GM15510 (cell line): ENCODE results near the gene TMEM184A.

ENCODE experiments used
- POLR2A ChIP-seq: IDR thresholded peaks from 3 replicates; pipeline ENCODE4 v1.6.1; 2011; ENCODE audit warnings: borderline replicate concordance; ENCODE audit not compliant: insufficient read length; ENCODE audit errors: extremely low read depth

Gene TMEM184A

DNA sequence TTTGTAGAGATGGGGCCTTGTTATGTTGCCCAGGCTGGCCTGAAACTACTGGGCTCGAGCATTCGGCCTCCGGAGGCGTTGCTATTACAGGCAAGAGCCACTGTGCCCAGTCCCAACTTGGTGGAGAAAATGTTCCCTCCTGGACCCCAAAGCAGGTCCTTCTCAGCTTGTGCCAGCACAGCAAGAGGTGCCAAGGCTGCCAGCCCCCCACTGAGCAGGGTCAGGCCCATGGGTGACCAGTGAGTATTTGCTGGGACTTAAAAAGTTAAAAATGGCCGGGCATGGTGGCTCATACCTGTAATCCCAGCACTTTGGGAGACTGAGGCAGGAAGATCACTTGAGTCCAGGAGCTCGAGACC, 20.9 kb downstream of the TMEM184A start:
- no peak for TF ChIP-seq POLR2A

DNA sequence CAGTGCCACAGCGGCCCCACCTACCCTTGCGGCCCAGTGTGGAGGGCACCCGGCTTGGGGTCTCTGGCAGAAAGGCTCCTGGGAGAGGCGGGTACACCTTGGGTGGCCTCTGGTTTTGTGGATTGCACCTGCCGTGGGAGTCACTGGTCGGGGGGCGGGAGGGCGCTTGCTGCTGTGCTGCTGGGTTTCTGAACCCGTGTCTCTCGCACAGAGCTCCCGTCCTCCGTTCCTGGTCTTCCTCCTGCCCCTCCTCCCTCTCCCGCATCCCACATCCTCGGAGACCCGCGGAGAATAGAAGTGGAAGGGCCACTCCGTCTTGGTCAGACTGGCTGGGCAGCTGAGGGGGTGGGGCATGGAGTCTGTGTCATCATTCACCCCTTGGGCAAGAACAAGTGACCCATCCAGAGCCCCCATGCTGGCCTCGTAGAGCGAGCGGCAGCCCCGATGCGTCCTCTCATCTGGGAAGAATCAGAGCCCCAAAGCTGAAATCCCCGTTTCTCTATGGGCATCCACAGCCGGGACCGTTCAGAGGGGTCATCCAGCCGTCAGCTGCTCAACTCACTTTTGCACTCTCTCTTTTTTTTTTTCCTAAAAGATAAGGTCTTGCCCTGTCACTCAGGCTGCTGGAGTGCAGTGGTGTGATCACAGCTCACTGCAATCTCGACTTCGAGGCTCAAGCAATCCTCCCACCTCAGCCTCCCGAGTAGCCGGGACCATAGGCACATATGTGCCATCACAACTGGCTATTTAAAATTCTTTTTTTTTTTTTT, 21.5 kb downstream of the TMEM184A start:
- TF ChIP-seq POLR2A, result no peak

DNA sequence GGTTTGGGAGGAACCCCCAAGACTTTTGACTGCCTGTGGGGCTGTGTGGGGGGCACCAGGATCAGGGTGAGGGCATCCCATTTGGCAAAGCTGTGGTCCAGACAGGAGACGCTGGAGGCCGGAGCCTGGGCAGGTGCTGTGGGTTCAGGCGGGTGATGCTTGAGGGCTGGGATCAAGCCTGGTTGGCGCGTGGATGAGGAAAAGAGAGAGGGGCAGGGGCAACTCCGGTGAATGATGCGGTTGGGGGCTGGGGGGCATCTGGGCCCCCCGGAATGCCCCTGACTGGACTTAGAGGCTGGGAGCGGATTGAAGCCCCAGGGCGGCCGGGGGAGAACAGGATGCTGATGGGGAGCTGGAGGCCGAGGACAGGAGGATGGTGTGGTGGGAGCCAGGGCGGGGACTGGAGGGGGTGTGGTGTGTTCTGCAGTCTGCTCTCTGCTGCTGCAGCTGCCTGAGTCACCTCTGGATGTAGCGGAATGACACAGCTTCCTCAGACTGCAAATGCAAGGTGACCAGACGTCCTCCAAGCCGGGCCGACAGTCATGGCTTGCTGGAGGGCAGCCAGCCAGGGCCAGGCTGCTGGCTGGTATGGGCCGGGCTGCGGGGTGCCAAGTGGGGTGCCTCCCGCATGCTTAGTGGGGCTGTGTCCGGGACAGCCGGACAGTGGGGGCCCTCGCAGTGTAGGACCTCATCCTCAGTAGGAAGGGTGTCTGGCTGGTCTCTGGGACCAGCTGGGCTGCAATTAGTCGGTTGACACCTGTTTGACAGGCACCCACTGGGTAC, 22.3 kb downstream of the TMEM184A start:
- no peak for TF ChIP-seq POLR2A

DNA sequence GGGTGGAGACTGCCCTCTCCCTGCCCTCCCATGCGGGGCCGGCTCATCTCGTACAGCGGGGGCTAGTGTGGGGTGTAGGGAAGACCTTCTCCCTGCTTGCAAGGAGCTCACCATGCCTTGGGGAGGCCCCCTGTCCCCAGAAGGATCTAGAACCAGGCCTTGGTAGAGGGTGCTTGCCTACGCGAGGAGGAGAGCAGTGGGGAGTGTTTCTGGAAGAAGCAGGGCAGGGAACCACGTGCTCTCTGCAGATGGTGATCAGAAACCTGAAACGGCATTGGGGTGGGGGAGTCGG, 22.8 kb downstream of the TMEM184A start:
- TF ChIP-seq POLR2A, result no peak

DNA sequence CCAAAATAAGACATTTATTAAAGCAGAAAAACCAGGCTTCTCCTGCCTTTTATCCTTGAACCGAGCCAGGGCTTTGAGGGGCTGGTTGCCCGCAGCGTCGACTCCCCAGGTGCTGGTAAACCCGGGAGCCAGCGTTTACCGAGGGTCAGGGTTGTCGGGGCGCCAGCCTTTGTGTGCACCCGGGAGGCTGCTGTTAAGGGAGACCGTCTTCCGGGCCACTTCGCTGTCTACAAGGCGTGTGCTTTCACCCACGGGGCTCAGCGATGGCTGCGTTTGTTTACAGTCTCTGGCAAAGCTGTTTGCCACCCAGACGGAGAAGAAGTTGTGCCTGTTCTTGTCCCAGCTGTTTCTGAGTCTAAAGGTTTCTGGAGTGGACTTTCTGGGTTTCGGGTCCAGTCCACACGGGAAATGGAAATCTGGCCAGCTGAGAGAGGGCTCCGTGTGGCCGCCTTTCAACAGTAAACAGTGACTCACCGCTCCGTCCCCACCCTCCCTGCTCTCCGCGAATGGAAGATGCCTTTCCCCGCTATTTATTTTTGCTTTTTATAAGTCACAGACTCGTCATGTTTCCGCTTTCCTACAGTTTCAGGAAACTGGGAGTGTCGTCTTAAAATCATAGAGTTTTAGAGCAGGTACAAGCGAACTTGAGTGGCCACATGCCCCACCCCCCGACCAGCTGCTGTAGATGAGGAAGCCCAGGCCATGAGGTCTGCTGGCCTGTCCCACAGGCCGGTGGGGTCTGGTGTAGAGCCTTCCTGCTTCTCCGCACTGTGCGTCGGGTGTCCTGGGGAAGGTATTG, 23.4 kb downstream of the TMEM184A start:
- no peak for TF ChIP-seq POLR2A

DNA sequence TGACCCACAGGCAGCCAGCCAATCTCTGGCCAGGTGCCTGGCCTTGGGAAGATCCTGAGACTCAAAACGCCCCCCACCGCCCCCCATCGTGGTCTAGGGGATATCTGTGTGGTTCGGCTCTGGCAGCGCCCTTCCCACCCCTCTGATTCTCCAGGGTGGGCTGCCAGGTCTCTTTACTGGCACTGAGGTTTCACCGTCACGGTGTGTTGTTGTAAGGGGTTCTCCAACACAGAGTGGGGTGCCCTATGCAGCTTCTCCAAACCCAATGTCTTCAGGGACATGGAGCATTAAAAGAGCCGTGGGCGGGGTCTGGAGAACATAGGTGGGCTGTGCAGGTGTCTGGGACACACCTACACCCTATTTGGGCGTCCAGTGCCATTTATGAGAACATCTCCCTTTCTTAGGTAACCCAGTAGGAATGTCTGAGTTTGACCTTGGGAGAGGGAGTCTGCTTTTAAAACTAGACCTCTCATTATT, 24.0 kb downstream of the TMEM184A start:
- TF ChIP-seq POLR2A, result no peak

DNA sequence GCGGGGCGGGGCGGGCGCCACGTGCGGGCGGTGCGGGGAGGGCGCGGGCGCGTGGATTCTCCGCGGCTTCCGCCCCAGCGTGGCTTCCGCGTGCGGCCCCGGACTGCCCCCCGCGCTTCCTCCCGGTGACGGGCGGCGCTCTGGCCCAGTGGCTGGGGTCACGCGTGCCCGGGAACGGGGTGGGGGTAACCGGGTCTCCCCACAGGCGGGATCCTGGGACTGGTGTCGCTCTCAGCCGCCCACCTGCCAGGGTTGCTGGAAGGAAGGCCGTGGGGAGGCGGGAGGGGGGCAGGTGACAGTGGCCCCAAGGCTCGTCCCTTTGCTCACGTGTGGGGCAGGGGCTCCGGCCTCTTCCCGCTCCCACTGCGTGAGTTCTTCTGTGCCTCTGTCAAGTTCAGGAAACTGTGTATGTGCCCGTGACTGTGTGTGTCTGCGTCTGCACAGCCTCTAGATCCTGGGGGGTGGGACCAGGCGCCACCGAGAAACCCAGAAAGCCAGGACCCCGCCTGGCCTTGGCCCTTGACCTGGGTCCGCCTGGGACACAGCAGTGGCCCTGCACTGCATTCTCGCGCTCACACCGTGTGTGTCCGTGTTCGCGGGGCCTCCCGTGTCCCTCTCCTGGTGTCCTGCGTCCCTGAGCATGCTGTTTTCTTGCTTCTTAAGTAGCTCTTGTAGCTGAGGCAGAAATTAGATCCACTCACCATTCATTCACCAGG, 24.6 kb downstream of the TMEM184A start:
- peak; percentile 11 for TF ChIP-seq POLR2A

DNA sequence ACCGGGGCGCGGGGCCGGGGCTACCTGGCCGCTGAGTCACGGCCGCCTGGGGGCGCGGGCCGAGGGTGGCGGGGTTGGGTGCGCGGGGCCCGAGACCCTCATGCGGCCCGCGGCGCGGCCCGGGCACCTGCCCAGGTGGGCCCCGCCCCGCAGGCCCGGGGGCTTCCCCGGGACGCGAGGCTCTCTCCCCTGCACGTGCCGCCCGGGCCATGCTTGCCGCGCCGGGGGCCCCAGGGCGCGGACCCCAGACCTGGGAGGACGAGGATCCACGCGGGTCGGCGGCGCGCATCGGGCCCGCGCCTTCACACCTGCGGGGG, 25.1 kb downstream of the TMEM184A start:
- TF ChIP-seq POLR2A, result no peak

DNA sequence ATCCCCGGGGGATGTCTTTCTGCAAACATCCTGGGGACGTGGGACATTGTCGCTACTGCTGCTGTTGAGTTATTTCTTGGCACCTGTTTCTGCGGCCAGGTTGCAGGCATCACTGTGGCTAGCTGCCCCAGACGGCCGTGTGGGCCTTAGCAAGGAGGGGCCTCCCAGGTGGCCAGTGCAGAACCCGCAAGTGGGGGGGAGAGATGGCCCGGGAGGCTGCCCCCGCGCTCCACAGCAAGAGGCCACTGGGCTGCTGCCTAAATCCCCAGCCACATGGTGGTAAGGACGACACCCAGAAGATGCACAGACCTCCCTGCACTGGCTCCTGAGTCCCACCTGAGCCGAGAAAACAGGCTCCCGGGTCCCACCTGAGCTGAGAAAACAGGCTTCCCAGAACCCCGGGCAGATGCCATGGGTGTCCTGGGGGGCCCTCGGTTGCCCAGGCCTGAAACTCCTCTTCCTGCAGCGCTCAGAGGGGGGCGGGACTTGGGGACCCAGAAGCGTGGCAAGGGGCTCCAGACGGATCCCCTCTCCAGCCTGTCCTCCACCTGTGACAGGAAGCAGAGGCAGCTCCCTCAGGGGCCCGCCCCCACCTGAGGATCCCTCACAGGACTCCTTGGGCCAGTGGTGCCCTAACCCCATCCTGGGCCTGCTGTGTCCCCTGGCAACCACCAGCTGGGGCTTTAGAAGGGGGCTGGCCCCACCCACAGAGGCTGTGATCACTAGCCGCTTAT, 26.5 kb downstream of the TMEM184A start:
- TF ChIP-seq POLR2A, result no peak

DNA sequence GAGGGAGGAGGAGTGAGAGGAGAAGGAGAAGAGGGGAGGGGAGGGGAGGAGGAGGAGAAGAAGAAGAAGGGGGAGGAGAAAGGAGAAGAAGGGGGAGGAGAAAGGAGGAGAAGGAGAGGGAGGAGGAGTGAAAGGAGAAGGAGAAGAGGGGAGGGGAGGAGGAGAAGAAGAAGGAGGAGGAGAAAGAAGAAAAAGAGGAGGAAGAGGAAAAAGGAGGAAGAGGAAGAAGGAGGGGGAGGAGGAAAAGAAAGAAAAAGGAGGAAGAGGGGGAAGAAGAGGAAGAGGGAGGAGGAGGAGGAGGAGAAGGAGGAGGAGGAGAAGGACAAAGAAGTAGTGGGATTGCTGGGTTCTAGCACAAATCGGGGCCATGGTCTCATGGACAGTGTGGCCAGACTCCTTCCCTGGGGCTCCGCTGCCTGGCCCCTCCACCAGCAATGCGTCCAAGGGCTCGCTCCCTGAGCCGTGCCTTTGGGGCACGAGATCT, 29.7 kb downstream of the TMEM184A start:
- TF ChIP-seq POLR2A, result no peak

DNA sequence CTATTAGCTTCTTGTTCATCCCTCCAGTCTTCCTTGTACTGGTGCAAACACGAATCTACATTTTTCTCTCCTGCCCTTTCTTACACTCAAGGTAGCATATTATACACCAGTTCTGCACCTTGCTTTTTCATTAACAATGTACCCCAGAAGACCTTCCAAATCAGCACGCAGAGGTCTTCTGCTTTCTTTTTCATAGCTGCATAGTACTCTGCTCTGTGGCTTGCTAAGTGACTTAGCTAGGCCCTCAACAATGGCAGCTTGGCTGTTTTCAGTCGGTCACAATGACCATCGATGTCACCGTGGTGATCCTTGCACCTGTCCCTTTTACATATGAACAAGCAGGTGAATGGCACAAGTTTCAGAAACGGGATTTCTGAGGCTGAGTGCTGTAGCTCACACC, 30.6 kb downstream of the TMEM184A start:
- no peak for TF ChIP-seq POLR2A

DNA sequence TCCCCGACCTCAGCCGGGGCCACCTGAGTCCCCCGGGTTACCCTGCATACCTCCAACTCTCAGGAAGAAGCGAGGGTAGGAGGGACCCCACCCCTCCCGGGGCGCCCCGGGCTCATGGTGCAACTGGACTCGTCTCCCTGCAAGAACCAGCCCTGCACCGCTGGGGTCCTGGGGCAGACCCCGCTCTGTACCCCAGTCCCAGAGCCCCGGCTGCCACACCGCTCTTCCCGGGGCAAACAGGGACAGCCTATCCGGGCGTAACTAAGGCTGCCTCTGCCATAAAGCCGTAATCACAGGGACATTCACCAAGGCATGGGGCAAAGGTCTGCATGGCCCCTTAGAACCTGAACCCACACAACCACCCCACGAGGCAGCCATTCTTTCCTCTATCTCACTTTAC, 32.2 kb downstream of the TMEM184A start:
- TF ChIP-seq POLR2A, result no peak

DNA sequence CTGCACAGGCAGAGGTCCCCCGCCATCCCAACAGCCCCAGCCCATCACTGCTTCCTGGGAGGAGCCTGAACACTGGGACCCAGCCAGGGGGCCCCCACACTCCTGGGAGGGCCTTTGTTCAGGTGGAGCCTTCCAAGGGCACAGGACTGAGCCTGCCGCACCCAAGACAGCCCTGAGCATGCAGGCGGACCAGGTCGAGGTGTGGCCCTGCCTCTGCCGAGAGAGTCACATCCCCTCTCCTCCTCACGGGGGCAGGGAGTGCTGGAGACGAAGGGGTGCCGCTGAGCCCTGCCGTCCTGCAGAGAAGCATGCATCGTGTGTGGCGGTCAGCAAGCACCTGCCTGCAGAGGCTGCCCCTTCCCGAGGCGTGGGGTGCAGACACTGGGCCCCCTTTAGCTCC, 32.8 kb downstream of the TMEM184A start:
- TF ChIP-seq POLR2A, result no peak

DNA sequence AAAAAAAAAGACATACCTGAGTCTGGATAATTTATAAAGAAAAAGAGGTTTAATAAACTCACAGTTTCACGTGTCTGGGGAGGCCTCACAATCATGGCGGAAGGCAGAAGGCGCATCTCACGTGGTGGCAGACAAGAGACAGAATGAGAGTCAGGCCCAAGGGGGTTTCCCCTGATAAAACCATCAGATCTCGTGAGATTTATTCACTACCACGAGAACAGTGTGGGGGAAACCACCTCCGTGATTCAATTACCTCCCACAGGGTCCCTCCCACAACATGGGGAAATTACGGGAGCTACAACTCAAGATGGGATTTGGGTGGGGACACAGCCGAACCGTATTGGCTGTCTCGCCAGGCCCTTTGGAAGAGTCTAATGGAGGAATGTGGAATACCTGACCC, 34.5 kb downstream of the TMEM184A start:
- no peak for TF ChIP-seq POLR2A
